Measurements from ENCODE around the gene IRAK1.

Gene IRAK1
- 136 to 535 (median 253) reads per million in 17 experiments for total RNA-seq

DNA sequence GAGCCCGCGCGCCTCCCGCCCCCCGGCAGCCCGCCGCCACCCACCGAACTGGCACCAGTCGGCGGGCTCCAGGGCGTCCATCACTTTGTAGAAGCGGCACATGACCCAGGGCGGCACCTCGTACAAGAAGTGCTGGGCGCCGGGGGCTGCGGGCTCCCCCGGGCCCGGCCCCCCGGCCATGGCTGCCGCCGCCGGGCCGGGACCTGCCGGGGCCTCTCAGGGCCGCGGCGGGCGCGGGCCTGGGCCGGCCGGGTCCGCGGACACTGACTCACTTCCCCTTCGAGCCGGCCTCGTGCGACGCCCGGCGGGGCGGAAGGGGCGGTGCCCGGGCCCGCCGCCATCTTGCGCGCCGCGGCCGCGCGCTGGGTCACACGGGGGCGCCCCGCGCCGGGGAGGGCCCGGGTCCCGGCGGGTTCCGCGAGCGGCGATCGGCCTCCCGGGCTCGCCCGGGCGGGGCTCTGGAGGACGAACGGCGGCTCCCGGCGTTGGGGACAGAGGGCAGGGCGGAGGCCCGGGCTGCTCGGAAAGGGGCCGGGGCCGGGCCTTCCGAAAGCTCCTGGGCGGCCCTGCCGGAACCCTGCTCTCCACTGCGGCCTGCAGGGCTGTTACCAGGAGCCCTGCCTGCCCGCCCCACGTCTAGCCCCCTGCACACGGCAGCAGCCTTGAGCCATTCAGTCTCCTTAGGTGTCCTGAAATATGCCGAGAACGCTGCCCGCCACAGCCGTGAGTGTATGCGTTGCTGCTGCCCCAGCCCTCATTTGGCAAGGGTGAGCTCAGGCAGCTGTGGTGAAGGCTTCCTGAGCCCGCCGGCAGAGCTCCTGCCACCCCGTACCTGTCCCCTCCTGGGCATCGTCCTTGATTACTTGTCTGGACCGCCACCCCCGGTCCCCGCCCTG is at the start of gene IRAK1:
TSS of gene IRAK1 (minus strand) at position 270 of the 896 bp plus-strand sequence. CDS start at position 180, 90 bp downstream.
- peak; percentile 80 to 92 (median 86) for DNase-seq

DNA sequence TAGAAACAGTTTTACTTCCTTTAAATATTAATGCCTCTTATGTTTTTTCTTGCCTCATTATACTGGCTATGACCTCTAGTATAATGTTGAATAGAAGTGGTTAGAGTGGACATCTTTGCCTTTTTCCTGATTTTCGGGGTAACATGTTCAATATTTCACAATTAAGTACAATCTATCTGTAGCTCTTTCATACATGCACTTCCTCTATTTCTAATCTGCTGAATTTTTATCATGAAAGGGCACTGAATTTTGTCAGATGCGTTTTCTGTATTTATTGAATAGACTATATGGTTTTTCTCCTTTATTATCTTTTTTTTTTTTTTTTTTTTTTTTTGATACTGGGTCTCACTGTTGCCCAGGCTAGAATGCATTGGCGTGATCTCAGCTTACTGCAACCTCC is 48.9 kb upstream of the IRAK1 start:
- peak in 2 of 4 experiments; percentile 24 to 29 for DNase-seq

DNA sequence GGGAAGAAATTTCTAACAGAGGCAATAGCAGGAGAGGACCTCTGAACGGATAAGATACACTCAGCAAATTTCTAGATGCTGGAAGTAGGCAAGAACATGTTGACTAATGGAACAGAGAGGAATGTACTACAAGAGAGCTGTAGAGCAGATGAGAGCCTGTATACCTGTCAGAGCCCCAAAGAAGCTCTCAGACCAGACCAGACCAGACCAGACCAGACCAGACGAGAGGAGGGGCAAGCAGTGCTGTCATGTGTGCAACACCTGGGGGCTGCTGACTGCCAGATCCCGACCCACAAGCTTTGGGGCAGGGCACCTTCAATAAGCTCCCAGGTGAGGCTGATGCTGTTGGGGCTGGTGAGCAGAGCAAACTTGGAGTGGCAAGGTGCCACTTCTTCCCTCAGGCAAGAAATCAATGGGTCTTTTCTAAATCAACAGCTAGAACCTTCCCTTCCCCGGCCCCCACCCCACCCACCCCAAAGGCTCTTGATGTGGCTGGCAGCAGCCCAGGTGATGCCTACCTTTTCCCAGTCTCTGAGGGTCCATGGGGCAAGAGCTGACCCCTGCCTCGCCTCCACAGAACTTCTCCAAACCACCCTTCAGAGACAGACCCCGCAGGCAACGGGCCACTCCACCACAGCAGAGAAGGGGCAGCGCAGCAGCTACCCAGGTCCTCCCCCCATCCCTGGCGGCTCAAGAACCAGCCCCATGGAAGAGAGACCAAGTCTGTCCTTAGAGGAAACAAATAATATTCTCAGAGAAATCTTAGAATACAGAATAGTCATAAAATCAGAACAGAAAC is 45.1 kb upstream of the IRAK1 start:
- DNase-seq, result no peak

DNA sequence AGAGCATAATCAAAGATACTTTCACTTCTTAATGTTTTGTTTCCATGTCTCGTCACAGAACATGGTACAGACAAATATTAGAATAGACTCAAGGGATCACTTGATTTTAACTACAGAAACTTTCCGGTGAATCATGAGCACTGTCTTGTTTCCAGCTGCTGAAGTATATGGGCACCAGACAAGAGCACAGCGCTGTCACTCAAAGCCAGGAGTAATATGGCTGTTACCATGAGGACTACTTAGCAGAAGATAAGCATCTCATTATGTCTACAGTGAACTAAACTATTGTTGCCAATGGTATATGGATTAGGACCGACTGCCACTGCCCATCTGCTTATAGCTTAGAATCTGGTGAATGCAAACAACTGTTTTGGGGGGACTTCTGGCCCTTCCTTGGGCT is 43.5 kb upstream of the IRAK1 start:
- DNase-seq, result no peak

DNA sequence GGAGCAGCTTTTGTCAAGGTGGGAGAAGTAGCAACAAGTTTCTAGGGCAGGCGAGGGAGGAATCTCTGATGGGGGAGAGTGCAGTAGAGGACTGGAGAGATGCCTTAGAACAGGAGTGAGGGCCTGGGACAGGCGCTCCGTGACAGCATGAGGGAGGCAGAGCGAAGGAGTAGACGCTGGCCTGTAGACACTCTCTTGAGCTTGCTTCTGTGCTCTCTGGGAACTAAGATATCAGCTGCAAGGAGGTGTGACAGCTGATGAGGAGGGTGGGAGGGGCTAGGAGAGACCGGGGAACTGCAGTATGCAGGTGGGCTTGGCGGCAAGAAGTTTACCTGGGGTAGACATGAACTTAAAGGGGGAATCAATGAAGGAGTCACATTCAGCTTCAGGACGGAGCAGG is 42.1 kb upstream of the IRAK1 start:
- DNase-seq, result no peak

DNA sequence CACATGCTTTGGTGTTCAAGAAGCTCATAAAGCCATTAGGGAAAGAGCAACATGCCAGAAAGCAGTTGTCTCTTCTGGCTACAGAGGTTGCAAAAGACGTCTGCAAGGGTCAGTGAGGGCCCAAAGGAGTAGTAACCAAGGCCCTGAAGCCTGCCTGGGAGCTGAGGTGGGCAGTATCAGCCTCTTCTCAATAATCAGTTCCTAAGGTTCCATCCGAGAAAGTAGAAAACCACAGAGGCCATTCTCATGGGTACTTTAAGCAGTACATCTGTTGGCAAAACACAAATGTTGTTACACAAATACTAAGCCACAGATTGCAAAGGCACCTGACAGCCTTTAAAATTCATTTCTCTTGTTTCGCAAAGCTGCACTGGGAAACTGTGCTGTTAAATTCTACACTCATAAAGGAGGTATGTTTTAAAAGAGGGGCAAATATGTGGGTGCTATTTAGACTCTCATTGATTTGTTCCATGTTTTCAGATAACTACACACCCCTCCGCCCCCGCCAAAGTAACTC is 40.1 kb upstream of the IRAK1 start:
- DNase-seq, result no peak

DNA sequence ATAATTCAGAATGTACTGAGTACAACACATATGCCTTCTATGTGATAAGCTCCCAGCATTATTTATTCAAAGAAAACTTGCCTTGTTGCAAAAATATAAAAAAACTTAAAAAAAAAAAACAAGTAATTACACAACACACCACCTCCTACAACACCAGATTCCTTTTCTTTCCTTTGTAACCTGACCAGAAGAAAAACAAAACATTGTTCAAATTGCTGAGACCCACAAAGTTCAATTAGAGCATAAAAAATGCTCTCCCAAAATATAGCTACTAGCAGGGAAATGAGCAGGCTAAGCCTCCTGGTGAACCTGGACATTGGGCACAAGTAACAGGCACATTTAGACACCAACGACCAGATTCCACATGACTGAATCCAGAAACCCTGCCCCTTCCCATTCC is 39.5 kb upstream of the IRAK1 start:
- DNase-seq, result no peak

DNA sequence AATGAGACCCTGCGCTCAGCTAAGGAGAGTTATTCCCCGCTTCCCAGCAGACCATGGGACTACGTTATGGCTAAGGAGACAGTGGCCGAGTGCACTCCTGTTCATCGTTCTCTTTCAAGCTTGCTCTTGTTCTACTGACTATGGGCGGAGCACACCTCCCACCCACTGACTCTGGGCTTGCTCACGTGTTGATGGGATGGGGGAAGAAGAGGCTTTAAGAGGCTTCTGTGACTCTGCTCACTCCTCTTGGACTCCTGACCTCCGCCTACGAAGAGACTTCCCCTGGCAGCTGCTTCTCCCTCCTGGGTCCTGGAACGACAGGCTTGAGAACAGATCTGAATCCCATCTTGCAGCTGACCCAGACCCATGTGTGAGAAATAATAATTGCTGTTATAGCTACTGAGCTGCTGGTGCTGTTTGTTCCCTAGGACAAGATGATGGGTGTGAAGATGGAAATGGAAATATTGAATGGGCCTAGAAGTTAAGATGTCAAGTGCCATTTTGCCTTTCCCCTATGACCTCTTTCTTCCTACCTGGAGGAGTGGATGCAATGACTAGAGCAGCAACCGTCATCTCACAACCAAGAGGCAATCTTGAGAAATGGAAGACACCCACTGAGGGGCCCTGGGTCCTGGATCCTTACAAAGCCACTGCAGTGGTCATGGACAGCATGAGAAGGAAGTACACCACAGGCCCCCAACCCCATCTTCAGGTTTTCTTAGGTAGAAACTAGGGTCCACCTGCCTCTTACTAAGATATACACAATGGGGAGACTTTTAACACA is 38.7 kb upstream of the IRAK1 start:
- peak in 3 of 4 experiments; percentile 52 to 66 (median 57) for DNase-seq

DNA sequence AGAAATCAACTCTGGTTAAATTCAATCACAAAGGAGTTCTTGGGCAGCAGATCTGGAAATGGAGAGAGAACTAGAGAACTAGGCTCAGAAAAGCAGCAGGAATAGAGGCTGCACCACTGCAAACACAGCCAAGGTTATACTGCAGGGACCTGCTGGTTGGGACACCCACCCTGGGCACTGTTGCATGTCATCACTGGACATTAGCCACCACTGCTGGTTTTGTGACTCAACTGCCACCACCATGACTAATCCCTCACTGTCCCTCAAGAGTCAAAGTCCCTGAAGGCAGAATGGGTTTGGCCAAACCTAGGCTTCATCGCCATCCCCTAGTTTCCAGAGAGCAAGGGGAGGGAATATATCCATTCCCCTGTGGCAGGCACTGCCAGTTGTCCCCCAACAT is 38.1 kb upstream of the IRAK1 start:
- peak in 2 of 4 experiments; percentile 43 for DNase-seq

DNA sequence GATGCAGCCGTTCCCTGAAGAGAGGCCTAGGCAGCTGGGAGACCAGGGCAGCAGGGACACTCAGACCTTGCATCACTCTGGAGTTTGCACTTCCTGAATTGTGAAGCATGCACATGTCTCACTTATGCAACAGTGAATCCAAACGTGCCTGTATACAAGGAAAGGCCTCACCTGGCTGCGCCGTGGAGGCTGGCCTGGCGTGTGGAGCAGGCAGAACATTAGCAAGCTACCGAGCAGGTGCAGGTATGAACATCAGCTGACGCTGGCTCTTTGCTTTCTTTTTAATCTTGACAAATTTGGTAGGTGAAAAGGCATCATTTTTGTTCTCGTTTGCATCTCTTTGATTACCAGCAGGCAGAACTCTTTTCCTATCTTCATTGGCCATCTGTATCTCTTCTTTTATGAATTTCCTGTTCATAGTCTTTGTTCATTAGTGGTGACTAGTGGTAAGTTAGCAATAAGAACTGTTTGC is 37.1 kb upstream of the IRAK1 start:
- peak; percentile 53 to 71 (median 70) for DNase-seq

DNA sequence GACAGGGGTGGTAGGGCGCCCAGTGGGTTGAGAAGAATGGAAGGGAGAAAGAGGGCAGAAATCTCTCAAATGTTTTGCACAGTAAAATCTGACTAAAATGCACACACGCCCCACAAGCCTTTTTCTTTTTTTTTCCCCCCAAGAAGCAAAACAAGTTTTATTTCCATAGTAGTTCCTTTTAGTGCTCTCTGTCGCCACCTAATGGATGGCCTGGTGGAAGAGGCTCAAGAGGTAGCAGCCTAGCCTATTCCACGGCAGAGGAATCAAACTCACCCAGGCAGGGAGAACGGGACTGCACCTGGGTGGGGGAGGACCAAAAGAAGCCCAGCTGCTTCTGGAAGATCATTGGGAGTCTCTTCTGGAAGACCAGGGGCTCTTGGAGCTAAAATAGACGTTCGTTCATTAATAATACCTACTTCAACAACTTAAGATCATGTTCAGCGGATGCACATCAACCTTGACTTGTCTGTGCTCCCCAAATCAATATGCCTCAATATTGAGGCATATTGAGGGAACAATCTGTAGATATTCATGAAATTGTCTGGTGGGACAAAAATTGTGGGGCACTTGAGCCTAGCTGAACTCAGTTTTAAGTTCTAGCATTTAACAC is 31.6 kb upstream of the IRAK1 start:
- DNase-seq, result peak; percentile 69 to 80 (median 75)

DNA sequence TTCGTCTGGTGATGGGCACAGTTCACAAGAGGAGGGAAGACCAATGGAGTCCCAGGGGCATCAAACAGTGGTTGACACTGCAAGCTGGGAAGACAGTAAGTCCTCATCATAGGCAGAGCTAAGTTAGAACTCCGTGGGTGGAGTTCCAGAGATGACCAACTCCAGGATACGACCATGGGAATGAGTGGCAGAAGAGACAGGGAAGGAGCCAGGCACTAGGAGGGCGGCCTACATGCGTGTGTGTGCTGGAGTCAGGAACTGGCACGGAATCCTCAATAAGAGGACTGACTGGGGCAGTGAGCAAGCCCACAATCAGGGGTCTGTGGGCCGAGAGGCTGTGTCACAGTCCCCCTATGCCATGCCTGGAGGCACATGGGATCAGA is 30.4 kb upstream of the IRAK1 start:
- no peak for DNase-seq

DNA sequence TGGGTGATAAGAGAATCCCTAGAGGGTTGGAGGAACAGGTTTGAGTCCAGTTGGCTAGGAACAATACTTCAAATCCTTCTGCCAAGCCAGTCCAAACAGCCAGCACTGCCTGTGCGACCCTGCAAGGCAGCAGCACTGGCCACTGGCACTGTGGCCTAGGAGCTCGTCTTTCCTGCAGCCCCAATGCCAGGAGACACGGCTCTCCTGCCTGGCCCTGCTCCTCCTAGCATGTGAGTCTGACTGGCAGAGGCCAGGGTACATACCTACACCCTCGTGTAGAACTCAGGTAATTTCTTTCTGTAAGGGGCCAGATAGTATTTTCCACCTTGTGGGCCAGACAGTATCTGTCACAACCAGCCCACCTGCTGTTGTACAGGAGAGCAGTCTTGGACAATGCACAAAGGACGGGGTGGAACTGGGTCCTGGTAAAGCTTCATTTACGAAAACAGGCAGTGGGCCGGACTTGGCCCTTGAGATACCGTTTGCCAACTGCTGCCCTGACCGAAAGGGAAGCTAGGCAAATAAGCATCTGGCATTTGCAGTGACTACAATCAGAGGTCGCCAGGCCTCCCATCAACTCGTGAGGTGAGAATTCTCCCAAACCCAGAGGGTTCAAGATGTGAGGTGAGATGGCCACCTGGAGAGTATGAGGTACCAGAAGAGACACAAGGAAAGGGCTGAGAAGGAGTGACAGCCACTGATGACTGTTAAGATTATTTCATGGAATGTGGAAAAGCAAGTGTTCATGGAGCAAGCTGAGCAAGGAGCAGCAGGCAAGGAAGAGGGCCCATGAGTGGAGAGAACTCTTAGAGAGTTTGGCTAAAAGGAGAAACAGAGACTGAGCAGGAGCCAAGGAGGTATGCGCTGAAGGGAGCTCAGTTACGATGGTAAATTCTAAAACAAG is 29.8 kb upstream of the IRAK1 start:
- DNase-seq, result no peak

DNA sequence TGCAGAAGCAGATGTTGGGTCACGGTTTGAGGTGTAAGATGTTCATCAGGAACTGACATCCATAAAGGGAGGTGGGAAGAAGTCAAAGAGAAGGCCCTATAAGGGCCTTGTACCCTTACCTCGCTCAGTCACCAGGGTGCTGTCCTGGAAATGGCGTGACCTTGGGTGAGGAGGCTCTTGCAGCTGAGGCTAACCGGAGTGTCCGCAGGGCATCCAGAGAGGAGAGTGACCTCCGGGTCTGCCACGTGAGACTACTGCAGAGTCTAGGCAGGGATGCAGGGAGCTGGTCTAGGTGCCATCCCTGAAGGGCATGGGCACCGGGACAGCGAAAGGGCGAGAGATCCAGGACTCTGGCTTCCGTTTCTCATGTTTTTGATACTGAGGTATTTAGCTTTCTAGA is 28.7 kb upstream of the IRAK1 start:
- no peak for DNase-seq

DNA sequence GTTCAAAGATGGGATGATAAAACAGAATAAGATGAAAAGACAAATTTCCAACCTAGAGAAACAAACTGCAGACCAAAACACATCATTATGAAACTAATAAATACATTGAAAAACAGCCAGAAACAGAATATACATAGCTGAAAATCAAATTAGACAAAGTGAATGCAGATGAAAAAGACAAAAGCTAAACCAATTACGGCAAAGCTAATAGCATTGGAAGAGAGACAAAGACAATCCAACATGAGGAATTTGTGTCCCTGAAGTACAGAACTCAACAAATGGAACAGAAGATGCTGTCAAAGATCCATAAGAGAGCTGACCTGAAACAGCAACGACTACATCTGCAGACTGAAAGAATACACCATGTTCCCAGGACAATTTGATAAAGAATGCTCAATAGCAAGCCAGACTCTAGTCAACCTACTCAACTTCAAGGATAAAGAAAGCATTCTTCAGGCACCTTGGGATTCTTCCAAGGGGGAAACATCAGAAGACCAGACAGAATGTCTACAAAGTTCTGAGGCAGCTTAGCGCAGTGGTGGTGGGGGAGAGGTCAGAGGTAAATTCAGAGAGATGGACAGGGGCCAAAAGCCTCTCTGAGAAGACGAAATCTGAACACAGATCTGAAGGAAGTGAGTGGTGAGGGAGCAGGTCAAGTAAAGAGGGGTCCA is 27.4 kb upstream of the IRAK1 start:
- DNase-seq, result no peak

DNA sequence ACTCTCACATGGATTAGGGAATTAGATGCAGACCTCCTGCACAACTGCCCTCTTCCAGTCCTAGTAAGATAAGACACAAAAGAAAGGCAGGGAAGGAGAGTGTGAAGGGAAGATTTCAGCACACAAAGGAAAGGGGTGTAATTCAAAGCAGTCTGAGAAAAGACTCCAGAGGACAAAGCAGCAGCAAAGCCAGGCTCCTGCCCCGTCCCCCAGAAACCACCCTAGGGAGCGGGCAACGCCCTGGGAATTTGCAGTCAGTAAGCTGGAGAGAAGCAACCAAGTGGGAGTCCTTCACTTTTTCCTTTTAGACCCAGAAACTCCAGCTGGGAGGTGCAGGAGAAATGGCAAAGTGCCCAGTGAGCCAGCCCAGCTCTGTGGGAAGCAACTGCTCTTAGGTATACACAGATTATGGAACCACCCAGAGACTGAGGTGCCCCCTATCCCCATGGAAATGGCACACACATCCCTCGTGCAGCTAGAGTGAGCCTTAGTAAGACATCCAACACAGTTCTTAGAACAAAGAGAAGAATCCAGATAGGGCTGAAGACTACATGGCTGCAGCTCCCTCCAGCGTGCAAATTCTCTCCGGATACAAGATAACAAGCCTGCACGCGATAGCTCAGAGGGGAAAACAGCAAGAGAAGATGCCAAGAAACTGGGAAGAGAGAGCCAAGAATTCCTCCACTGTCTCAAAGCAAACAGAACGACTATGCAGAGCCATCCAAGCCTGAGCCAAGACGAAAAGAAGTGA is 26.5 kb upstream of the IRAK1 start:
- no peak for DNase-seq

DNA sequence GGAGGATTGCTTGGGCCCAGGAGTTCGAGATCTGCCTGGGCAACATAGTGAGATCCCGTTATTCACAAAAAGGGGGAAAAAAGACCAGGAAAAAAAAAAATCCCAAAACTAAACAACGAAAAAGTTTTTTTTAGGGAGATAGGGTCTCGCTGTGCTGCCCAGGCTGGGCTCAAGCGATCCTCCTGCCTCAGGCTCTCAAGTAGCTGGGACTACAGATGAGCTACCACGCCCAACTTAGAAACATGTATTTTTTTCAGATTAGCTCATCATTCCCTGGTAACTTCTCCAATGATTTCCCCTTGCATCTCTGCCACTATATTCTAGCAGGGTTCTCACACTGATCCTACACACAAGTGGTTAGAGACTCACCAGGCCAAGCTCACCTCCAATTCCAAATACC is 24.4 kb upstream of the IRAK1 start:
- DNase-seq, result no peak

DNA sequence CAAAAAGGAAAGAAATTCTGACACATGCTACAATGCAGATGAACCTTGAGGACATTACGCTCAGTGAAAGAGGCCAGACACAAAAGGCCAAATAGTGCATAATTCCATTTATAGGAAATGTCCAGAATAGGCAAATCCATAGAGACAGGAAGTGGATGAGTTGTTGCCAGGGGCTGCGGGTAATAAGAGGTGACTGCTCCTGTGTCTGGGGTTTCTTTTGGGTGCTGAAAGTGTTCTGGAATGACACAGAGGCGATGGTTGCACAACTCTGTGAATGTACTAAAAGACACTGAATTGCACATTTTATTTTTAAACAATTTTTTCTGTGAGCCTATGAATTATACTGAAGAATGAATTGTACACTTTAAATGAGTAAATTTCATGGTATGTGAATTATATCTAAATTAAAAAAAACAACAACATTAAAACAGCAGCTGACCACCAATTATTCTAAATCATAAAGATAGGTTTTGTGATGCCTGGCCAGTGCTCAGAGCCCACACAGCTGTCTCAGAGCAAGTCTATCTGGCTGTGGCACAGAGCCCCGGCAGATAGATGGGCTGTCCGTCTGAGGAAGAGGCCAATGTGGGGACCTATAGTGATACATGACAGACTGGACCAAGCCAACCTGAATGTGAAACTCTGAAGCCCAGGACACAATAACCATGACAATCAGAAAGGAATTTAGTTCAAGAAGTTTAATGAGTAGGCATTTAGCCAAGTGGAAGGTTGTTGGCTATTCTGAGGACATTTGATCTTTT is 23.5 kb upstream of the IRAK1 start:
- peak; percentile 34 to 63 (median 56) for DNase-seq

DNA sequence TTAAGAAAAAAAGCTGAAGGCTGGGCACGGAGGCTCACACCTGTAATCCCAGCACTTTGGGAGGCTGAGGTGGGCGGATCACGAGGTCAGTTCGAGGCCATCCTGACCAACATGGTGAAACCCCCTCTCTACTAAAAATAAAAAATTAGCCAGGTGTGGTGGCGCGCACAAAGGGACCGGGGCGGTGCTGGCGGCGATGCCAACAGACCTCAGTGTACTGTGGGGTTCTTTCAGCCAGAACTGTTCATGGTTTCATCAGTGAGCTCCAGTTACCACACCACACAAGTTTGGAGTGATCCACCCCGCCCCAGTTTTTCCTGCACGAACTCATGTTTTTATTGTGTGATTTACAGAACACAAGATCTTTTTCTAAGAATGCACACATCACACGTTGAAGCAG is 21.2 kb upstream of the IRAK1 start:
- peak in 1 of 4 experiments; percentile 20 for DNase-seq
